DND-41 (cell line): ENCODE data around the gene SERPINH1.

Experiments used
- ATAC-seq: fragments of 200-7000 bp; cut with Tn5 transposase; 3 replicates; pipeline ENCODE4 v1.9.1; 2021; ENCODE audit warnings: low read depth; ENCODE audit not compliant: insufficient read depth
- DNase-seq: peaks from one replicate; pipeline ENCODE4 v3.0.0-alpha.2; 2020
- H2AFZ ChIP-seq: 2 replicates; pipeline ENCODE4 v1.6.0; 2012; ENCODE audit warnings: low read depth, low read length
- H3K27ac ChIP-seq: 2 replicates; pipeline ENCODE4 v1.5.1; 2012; ENCODE audit warnings: low read length, inconsistent platforms
- H3K27me3 ChIP-seq: fragments of 200-600 bp; sonication (generic); 2 replicates; pipeline ENCODE4 v1.6.0; 2012; ENCODE audit warnings: low read length, mild to moderate bottlenecking, inconsistent platforms; ENCODE audit not compliant: insufficient read depth, poor library complexity
- H3K36me3 ChIP-seq: 2 replicates; pipeline ENCODE4 v1.5.1; 2012; ENCODE audit warnings: low read length, inconsistent platforms; ENCODE audit not compliant: insufficient read depth
- H3K4me1 ChIP-seq: 2 replicates; pipeline ENCODE4 v1.5.1; 2012; ENCODE audit warnings: mild to moderate bottlenecking, low read length; ENCODE audit not compliant: insufficient read depth
- H3K4me2 ChIP-seq: 2 replicates; pipeline ENCODE4 v1.6.0; 2012; ENCODE audit warnings: mild to moderate bottlenecking, moderate library complexity, low read length, inconsistent platforms; ENCODE audit not compliant: insufficient read depth
- H3K4me3 ChIP-seq, 2 experiments: fragments of 200-600 bp in 1 of 2; shearing (Covaris generic) in 1 of 2; 2 replicates each; pipeline ENCODE4 v1.5.1; 2012 to 2016; ENCODE audit warnings: inconsistent platforms in 2 of 2, low read length in 2 of 2, mild to moderate bottlenecking in 2 of 2, low read depth in 1 of 2, moderate library complexity in 1 of 2
- H3K79me2 ChIP-seq: 2 replicates; pipeline ENCODE4 v1.6.0; 2012; ENCODE audit warnings: low read length, inconsistent platforms; ENCODE audit not compliant: insufficient read depth
- H3K9ac ChIP-seq: 2 replicates; pipeline ENCODE4 v1.6.0; 2012; ENCODE audit warnings: low read depth, mild to moderate bottlenecking, inconsistent platforms, low read length, moderate library complexity
- H3K9me3 ChIP-seq: 2 replicates; pipeline ENCODE4 v1.5.1; 2012; ENCODE audit warnings: low read length, moderate library complexity, mild to moderate bottlenecking, inconsistent platforms; ENCODE audit not compliant: insufficient read depth, severe bottlenecking
- H4K20me1 ChIP-seq: 2 replicates; pipeline ENCODE4 v1.6.0; 2012; ENCODE audit warnings: low read length; ENCODE audit not compliant: insufficient read depth
- CTCF ChIP-seq: IDR thresholded peaks from 2 replicates; pipeline ENCODE4 v1.5.1; 2012; ENCODE audit warnings: borderline replicate concordance, low read length, moderate library complexity, mild to moderate bottlenecking; ENCODE audit not compliant: poor library complexity, severe bottlenecking; ENCODE audit errors: extremely low read depth
- EZH2 ChIP-seq: IDR thresholded peaks from 3 replicates; pipeline ENCODE4 v1.6.1; 2012; ENCODE audit warnings: borderline replicate concordance, low read depth, mild to moderate bottlenecking, moderate library complexity, low read length, inconsistent platforms; ENCODE audit not compliant: severe bottlenecking

SERPINH1 gene

DNA sequence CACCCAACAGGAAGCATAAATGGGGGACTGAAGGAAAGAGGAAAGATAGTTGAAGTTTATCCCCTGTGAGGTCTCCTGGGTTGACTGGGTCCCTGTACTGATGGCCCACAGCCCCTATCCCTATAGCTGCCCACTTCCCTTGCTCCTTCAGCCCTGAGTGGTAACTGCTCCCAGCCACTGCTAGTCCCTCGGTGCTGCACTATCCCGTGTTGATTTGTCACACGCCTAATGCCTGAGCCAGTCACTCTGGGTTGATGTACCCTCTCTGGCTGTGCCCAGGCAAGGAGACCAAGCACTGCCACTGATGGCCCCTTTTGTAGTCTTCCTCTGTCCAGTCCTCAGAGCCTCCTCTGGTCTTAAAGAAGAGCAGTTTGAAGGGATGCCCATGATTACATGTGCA, 45.9 kb upstream of the SERPINH1 start:
- Histone ChIP-seq H3K9me3 (no peaks in the 10 kb centered on the region), H3K36me3 (no peaks in the 10 kb centered on the region), H3K79me2 (no peaks in the 10 kb centered on the region), H3K27ac (no peak overlapping the region), H3K4me3 (no peak overlapping the region), H3K4me2 (no peak overlapping the region), H3K4me1 (no peaks in the 10 kb centered on the region), H3K27me3 (no peaks in the 10 kb centered on the region), H3K9ac (no peak overlapping the region), H4K20me1 (peaks cover 10% of the 10 kb centered on the region), H2AFZ (no peak overlapping the region)
- TF ChIP-seq EZH2 (no peak), CTCF (no peak)
- ATAC-seq (no peak), DNase-seq (no peak)

DNA sequence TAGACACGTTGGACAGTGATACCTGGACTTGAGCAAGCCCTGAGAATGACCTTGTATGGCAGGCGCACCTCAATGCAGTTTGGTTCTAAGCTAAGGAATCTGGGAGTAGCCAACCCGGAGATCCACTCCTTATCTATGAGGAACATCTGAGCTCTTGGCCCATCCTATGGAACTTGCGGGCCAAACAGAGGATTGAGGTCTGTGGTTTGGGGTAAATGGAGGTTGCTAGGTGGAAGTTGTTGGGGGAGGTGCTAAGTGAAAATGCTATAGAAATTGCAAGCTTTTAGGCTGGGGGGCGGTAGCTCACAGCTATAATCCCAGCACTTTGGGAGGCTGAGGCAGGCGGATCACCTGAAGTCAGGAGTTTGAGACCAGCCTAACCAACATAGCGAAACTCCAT, 45.2 kb upstream of the SERPINH1 start:
- H3K9me3 ChIP-seq, result no peaks in the 10 kb centered on the region
- H3K79me2 ChIP-seq, result no peaks in the 10 kb centered on the region
- peaks cover 6% of the 10 kb centered on the region for H4K20me1 ChIP-seq
- ATAC-seq, result no peak
- H3K9ac ChIP-seq, result no peak overlapping the region
- H3K27me3 ChIP-seq, result no peaks in the 10 kb centered on the region
- H2AFZ ChIP-seq, result no peak overlapping the region
- no peak for DNase-seq
- H3K36me3 ChIP-seq, result no peaks in the 10 kb centered on the region
- no peak overlapping the region for H3K4me3 ChIP-seq
- no peaks in the 10 kb centered on the region for H3K4me1 ChIP-seq
- no peak for TF ChIP-seq EZH2
- no peak for TF ChIP-seq CTCF
- no peak overlapping the region for H3K27ac ChIP-seq
- H3K4me2 ChIP-seq, result no peak overlapping the region

DNA sequence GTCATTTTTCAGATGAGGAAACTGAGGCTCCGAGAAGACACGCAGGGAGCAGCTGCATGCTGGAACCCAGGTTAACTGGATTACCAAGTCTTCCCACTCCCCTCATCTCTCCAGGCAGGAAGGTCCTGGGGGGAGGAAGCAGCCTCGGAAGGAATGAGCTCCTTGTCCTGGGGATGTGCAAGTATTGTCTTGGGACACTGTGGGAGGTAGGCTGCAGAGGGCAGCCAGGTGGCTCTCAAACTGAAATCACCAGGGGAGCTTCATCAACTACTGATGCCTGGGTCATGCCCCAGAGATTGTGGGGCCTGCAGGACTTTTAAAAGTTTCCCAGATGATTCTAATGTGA, 43.9 kb upstream of the SERPINH1 start:
- Histone ChIP-seq H3K79me2 (no peaks in the 10 kb centered on the region), H4K20me1 (peaks cover 6% of the 10 kb centered on the region), H3K4me1 (no peaks in the 10 kb centered on the region), H3K9me3 (no peaks in the 10 kb centered on the region), H3K27ac (no peak overlapping the region), H3K4me2 (no peak overlapping the region), H3K27me3 (no peaks in the 10 kb centered on the region), H2AFZ (no peak overlapping the region), H3K36me3 (no peaks in the 10 kb centered on the region), H3K9ac (no peak overlapping the region), H3K4me3 (no peak overlapping the region)
- DNase-seq (no peak), ATAC-seq (no peak)
- TF ChIP-seq EZH2 (no peak), CTCF (no peak)

DNA sequence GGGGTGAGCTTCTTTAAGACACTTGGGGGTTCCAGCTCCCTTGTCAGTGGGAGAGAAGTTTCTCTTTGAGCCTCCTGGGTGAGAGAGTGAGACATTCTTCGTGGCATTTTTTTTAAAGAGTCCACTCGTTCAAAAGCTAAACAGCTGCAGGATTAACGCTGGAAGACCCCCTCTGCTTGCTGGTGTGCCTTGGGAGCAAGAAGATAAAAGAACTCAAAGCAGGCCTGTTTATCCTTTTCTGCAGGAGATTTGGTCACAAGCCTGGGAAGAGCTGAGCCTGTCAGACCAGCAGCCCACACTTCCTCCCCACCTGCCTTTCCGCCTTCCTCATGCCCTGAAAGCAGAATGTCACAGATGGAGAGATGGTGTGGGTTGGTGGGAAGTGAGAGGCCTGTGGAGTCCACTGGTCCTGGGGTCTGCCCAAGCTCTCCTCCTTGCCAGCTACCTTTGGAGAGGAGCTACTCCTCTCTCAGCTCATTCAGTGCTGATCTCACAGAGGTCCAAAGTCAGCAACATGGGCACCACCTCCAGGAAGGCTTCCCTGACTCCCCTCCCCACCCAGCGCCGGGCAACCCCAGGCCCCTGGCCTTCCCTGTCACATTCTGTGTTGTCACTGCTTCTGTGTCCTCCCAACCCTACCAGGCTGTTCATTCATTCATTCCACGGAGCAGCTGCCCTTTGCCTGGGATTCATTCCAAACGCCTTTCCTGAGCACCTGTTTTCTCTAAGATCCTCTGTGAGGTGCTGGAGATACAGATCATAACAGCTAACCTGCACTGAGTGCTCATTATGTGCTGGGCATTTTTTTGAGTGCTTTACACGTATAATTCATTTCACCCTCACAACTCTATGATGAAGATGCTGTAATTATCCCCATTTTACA, 43.0 kb upstream of the SERPINH1 start:
- no peaks in the 10 kb centered on the region for H3K36me3 ChIP-seq
- no peak overlapping the region for H3K4me3 ChIP-seq
- no peak for TF ChIP-seq EZH2
- TF ChIP-seq CTCF, result no peak
- no peaks in the 10 kb centered on the region for H3K9me3 ChIP-seq
- no peak overlapping the region for H3K27ac ChIP-seq
- H3K27me3 ChIP-seq, result no peaks in the 10 kb centered on the region
- no peak overlapping the region for H3K4me2 ChIP-seq
- ATAC-seq (no peak), DNase-seq (no peak)
- peaks cover 6% of the 10 kb centered on the region for H4K20me1 ChIP-seq
- no peaks in the 10 kb centered on the region for H3K79me2 ChIP-seq
- no peak overlapping the region for H2AFZ ChIP-seq
- peaks cover 2% of the 10 kb centered on the region for H3K4me1 ChIP-seq
- H3K9ac ChIP-seq, result no peak overlapping the region
